NCI-H1105 (cell line): ENCODE measurements around the gene VASH1.

Experiments
- DNase-seq: peaks from one replicate; lab custom pipeline; 2025; lab: John Stamatoyannopoulos, UW

The VASH1 gene

GRCh38 chr14:76784881-76785280 lies 23.6 kb downstream of the VASH1 start:
- peak; percentile 50 for DNase-seq

- no peak for DNase-seq
Measured at GRCh38 chr14:76786601-76787000, 25.3 kb downstream of the VASH1 start.

GRCh38 chr14:76792422-76792821 lies 31.2 kb downstream of the VASH1 start:
- no peak for DNase-seq

GRCh38 chr14:76793324-76793723 lies 32.1 kb downstream of the VASH1 start:
- no peak for DNase-seq

- no peak for DNase-seq
Measured at GRCh38 chr14:76793956-76794355, 32.7 kb downstream of the VASH1 start.

GRCh38 chr14:76806446-76806845 lies 45.2 kb downstream of the VASH1 start:
- DNase-seq = no peak

GRCh38 chr14:76808011-76808410 lies 46.7 kb downstream of the VASH1 start:
- no peak for DNase-seq

GRCh38 chr14:76808990-76809389 lies 47.7 kb downstream of the VASH1 start:
- no peak for DNase-seq

- DNase-seq = no peak
Measured at GRCh38 chr14:76810525-76810924, 49.3 kb downstream of the VASH1 start.

- no peak for DNase-seq
Measured at GRCh38 chr14:76810953-76811400, 49.7 kb downstream of the VASH1 start.

- no peak for DNase-seq
Measured at GRCh38 chr14:76811561-76811960, 50.3 kb downstream of the VASH1 start.

- DNase-seq = no peak
Measured at GRCh38 chr14:76812093-76812421, 50.8 kb downstream of the VASH1 start.

- peak; percentile 96 for DNase-seq
Measured at GRCh38 chr14:76812422-76813383, 51.4 kb downstream of the VASH1 start, which contains the start of gene ANGEL1. TSS of gene ANGEL1 (minus strand) at chr14:76812882. CDS start at chr14:76812827, 55 bp downstream.

GRCh38 chr14:76814726-76815645 lies 53.7 kb downstream of the VASH1 start:
- DNase-seq = no peak

GRCh38 chr14:76820700-76821099 lies 59.4 kb downstream of the VASH1 start:
- no peak for DNase-seq

GRCh38 chr14:76826122-76826521 lies 64.9 kb downstream of the VASH1 start, which contains the start of gene LRRC74A:
TSS of gene LRRC74A (plus strand) at chr14:76826408. CDS start at chr14:76826698, 290 bp downstream.
- DNase-seq = no peak

GRCh38 chr14:76827696-76828296 lies 66.5 kb downstream of the VASH1 start:
- no peak for DNase-seq

- no peak for DNase-seq
Measured at GRCh38 chr14:76828339-76829012, 67.2 kb downstream of the VASH1 start.

GRCh38 chr14:76829013-76829365 lies 67.7 kb downstream of the VASH1 start:
- DNase-seq = no peak

GRCh38 chr14:76829650-76830421 lies 68.6 kb downstream of the VASH1 start:
- DNase-seq = no peak

- DNase-seq = no peak
Measured at GRCh38 chr14:76830556-76830955, 69.3 kb downstream of the VASH1 start.
